HUES48 (cell line): ENCODE measurements around the gene JAKMIP1.

Experiments used
- H3K27ac ChIP-seq: one replicate; pipeline ENCODE4 v1.7.0; 2013; ENCODE audit warnings: low read depth, low read length, inconsistent platforms
- H3K27me3 ChIP-seq: 2 replicates; pipeline ENCODE4 v1.6.1; 2013; ENCODE audit warnings: mild to moderate bottlenecking, low read length; ENCODE audit not compliant: control insufficient read depth, insufficient read depth
- H3K36me3 ChIP-seq: 2 replicates; pipeline ENCODE4 v1.6.1; 2013; ENCODE audit warnings: low read length; ENCODE audit not compliant: control insufficient read depth, insufficient read depth
- H3K4me1 ChIP-seq: 2 replicates; pipeline ENCODE4 v1.6.1; 2013; ENCODE audit warnings: mild to moderate bottlenecking, low read length; ENCODE audit not compliant: control insufficient read depth, insufficient read depth
- H3K4me3 ChIP-seq: 2 replicates; pipeline ENCODE4 v1.5.1; 2013; ENCODE audit warnings: mild to moderate bottlenecking, low read depth, low read length
- H3K9ac ChIP-seq: 2 replicates; pipeline ENCODE4 v1.6.1; 2013; ENCODE audit warnings: mild to moderate bottlenecking, low read depth, low read length, moderate library complexity
- H3K9me3 ChIP-seq: 2 replicates; pipeline ENCODE4 v1.6.1; 2013; ENCODE audit warnings: low read length; ENCODE audit not compliant: control insufficient read depth, insufficient read depth

The JAKMIP1 gene

GRCh38 chr4:6154875-6155274 is 45.5 kb downstream of the JAKMIP1 start:
- Histone ChIP-seq H3K27ac (no peak overlapping the region), H3K9ac (no peak overlapping the region), H3K27me3 (no peaks in the 10 kb centered on the region), H3K9me3 (no peaks in the 10 kb centered on the region), H3K4me1 (peaks cover 12% of the 10 kb centered on the region), H3K4me3 (no peak overlapping the region), H3K36me3 (no peaks in the 10 kb centered on the region)

GRCh38 chr4:6153874-6154273 is 46.5 kb downstream of the JAKMIP1 start:
- H3K4me1 ChIP-seq = peaks cover 12% of the 10 kb centered on the region
- no peaks in the 10 kb centered on the region for H3K9me3 ChIP-seq
- H3K36me3 ChIP-seq = no peaks in the 10 kb centered on the region
- no peaks in the 10 kb centered on the region for H3K27me3 ChIP-seq
- no peak overlapping the region for H3K27ac ChIP-seq
- no peak overlapping the region for H3K4me3 ChIP-seq
- H3K9ac ChIP-seq = no peak overlapping the region

- H3K27me3 ChIP-seq = no peaks in the 10 kb centered on the region
- no peaks in the 10 kb centered on the region for H3K9me3 ChIP-seq
- no peak overlapping the region for H3K4me3 ChIP-seq
- H3K36me3 ChIP-seq = no peaks in the 10 kb centered on the region
- H3K4me1 ChIP-seq = peaks cover 12% of the 10 kb centered on the region
- H3K9ac ChIP-seq = no peak overlapping the region
- H3K27ac ChIP-seq = no peak overlapping the region
Observed at GRCh38 chr4:6152869-6153705, 47.3 kb downstream of the JAKMIP1 start.

- Histone ChIP-seq H3K9ac (no peak overlapping the region), H3K27me3 (no peaks in the 10 kb centered on the region), H3K27ac (no peak overlapping the region), H3K9me3 (no peaks in the 10 kb centered on the region), H3K4me3 (no peak overlapping the region), H3K36me3 (no peaks in the 10 kb centered on the region), H3K4me1 (peaks cover 9% of the 10 kb centered on the region)
Observed at GRCh38 chr4:6150046-6150735, 50.2 kb downstream of the JAKMIP1 start.

- no peaks in the 10 kb centered on the region for H3K9me3 ChIP-seq
- H3K4me1 ChIP-seq = no peaks in the 10 kb centered on the region
- H3K36me3 ChIP-seq = no peaks in the 10 kb centered on the region
- H3K27ac ChIP-seq = no peak overlapping the region
- H3K27me3 ChIP-seq = no peaks in the 10 kb centered on the region
- H3K9ac ChIP-seq = no peak overlapping the region
- H3K4me3 ChIP-seq = no peak overlapping the region
Observed at GRCh38 chr4:6148506-6149205, 51.7 kb downstream of the JAKMIP1 start.

GRCh38 chr4:6147441-6147840 is 52.9 kb downstream of the JAKMIP1 start:
- Histone ChIP-seq H3K9me3 (no peaks in the 10 kb centered on the region), H3K27ac (no peak overlapping the region), H3K4me1 (no peaks in the 10 kb centered on the region), H3K36me3 (no peaks in the 10 kb centered on the region), H3K27me3 (no peaks in the 10 kb centered on the region), H3K4me3 (no peak overlapping the region), H3K9ac (no peak overlapping the region)

GRCh38 chr4:6143603-6144181 is 56.7 kb downstream of the JAKMIP1 start:
- H3K27me3 ChIP-seq = no peaks in the 10 kb centered on the region
- H3K36me3 ChIP-seq = no peaks in the 10 kb centered on the region
- no peak overlapping the region for H3K4me3 ChIP-seq
- H3K9ac ChIP-seq = no peak overlapping the region
- no peak overlapping the region for H3K27ac ChIP-seq
- H3K9me3 ChIP-seq = no peaks in the 10 kb centered on the region
- H3K4me1 ChIP-seq = no peaks in the 10 kb centered on the region

GRCh38 chr4:6142935-6143602 is 57.3 kb downstream of the JAKMIP1 start:
- H3K27ac ChIP-seq = no peak overlapping the region
- H3K9me3 ChIP-seq = no peaks in the 10 kb centered on the region
- no peak overlapping the region for H3K9ac ChIP-seq
- H3K27me3 ChIP-seq = no peaks in the 10 kb centered on the region
- no peaks in the 10 kb centered on the region for H3K4me1 ChIP-seq
- no peak overlapping the region for H3K4me3 ChIP-seq
- no peaks in the 10 kb centered on the region for H3K36me3 ChIP-seq

- H3K9ac ChIP-seq = no peak overlapping the region
- no peak overlapping the region for H3K27ac ChIP-seq
- no peaks in the 10 kb centered on the region for H3K27me3 ChIP-seq
- no peaks in the 10 kb centered on the region for H3K4me1 ChIP-seq
- no peak overlapping the region for H3K4me3 ChIP-seq
- no peaks in the 10 kb centered on the region for H3K9me3 ChIP-seq
- no peaks in the 10 kb centered on the region for H3K36me3 ChIP-seq
Observed at GRCh38 chr4:6142511-6142910, 57.8 kb downstream of the JAKMIP1 start.

- Histone ChIP-seq H3K4me3 (no peak overlapping the region), H3K27me3 (no peaks in the 10 kb centered on the region), H3K4me1 (no peaks in the 10 kb centered on the region), H3K36me3 (no peaks in the 10 kb centered on the region), H3K27ac (no peak overlapping the region), H3K9me3 (no peaks in the 10 kb centered on the region), H3K9ac (no peak overlapping the region)
Observed at GRCh38 chr4:6141554-6141953, 58.8 kb downstream of the JAKMIP1 start.
